ENCODE data around the gene ANKDD1A.

Gene ANKDD1A

DNA sequence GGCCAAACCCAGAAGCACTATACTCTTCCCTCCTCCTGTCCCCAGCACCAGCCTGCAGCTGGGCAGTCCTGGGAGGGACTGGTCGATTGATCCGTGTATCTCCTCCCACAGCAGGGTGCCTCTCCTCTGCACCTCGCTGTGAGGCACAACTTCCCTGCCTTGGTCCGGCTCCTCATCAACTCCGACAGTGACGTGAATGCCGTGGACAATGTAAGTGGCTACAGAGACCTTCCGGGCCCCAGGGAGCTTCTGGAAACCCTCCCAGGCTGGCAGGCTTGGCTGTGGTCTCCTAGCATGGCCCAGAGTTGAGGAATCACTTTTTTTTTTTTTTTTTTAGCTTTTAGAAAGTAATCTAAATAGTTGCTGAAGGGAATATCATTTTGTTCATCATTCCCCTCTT is 30.7 kb downstream of the ANKDD1A start:
- DNase-seq (ENCODE audit: low read depth, low spot score) = no peak
- no peak for TF ChIP-seq CTCF (IDR thresholded peaks at IDR 0.05; ENCODE audit: low read depth, low read length)
- H3K4me3 ChIP-seq (ENCODE audit: low read depth, low read length) = no peak overlapping the region
- in situ Hi-C loops (cut with HindIII; ENCODE audit: low sequenced_read_pairs) = no loop called here

DNA sequence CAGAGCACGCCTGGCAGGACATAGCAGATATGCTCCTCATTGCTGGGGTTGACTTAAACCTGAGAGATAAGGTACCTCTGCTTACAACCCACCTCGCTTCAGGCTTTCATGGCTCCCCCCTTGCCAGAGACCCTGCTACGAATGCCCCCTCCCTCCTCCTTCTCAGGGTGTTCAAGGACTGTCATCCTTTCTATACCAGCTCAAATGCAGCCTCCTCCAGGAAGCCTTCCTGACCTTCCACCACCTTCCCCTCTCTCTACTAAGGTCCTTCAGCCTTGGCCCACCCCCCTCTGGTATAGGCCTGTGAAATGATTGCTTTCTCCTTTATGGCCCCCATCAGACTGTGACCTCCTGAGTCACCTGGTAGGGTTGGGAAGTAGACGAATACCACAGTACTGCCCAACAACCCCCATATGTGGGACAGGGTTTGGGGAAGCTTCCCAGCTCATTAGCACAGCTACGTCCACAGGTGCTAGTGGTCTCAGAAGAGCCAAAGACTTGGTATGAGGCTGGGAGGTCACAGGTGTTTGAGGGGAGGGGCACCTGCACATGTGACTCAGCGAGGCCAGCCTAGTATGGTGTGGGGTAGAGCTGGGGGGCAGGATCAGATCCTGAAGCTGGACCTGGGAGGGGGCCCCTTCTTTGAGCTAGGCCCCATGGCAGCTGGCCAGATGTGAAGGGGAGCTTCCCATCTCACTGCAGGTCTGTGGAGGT is 32.0 kb downstream of the ANKDD1A start:
- TF ChIP-seq CTCF (IDR thresholded peaks at IDR 0.05; ENCODE audit: low read depth, low read length) = no peak
- DNase-seq (ENCODE audit: low read depth, low spot score) = no peak
- in situ Hi-C loops (cut with HindIII; ENCODE audit: low sequenced_read_pairs) = no loop called here
- H3K4me3 ChIP-seq (ENCODE audit: low read depth, low read length) = no peak overlapping the region

GRCh38 chr15:64944961-64945360 is 33.3 kb downstream of the ANKDD1A start:
- TF ChIP-seq CTCF (IDR thresholded peaks at IDR 0.05; ENCODE audit: low read depth, low read length) = no peak
- no peak overlapping the region for H3K4me3 ChIP-seq (ENCODE audit: low read depth, low read length)
- no peak for DNase-seq (ENCODE audit: low read depth, low spot score)
- in situ Hi-C loops (cut with HindIII; ENCODE audit: low sequenced_read_pairs) = no loop called here

DNA sequence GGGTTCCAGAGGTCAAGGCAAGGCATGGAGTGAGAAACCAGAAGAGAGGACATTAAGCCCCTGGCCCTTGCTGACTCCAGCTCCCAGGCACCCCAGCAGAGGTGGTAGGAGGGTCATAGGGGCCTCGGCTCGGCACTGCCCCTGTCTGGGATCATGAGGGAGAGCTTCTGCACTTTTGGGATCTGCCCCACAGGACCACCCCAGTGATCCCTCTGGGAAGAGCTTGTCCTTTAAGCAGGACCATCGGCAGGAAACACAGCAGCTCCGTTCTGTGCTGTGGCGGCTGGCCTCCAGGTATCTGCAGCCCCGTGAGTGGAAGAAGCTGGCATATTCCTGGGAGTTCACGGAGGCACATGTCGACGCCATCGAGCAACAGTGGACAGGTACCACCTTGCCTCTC is 35.5 kb downstream of the ANKDD1A start:
- TF ChIP-seq CTCF (IDR thresholded peaks at IDR 0.05; ENCODE audit: low read depth, low read length) = no peak
- no peak overlapping the region for H3K4me3 ChIP-seq (ENCODE audit: low read depth, low read length)
- in situ Hi-C loops (cut with HindIII; ENCODE audit: low sequenced_read_pairs) = no loop called here
- DNase-seq (ENCODE audit: low read depth, low spot score) = no peak

- no peak overlapping the region for H3K4me3 ChIP-seq (ENCODE audit: low read depth, low read length)
- no peak for TF ChIP-seq CTCF (IDR thresholded peaks at IDR 0.05; ENCODE audit: low read depth, low read length)
- in situ Hi-C loops (cut with HindIII; ENCODE audit: low sequenced_read_pairs) = no loop called here
- no peak for DNase-seq (ENCODE audit: low read depth, low spot score)
Observed at GRCh38 chr15:64948916-64949315, 37.2 kb downstream of the ANKDD1A start.

DNA sequence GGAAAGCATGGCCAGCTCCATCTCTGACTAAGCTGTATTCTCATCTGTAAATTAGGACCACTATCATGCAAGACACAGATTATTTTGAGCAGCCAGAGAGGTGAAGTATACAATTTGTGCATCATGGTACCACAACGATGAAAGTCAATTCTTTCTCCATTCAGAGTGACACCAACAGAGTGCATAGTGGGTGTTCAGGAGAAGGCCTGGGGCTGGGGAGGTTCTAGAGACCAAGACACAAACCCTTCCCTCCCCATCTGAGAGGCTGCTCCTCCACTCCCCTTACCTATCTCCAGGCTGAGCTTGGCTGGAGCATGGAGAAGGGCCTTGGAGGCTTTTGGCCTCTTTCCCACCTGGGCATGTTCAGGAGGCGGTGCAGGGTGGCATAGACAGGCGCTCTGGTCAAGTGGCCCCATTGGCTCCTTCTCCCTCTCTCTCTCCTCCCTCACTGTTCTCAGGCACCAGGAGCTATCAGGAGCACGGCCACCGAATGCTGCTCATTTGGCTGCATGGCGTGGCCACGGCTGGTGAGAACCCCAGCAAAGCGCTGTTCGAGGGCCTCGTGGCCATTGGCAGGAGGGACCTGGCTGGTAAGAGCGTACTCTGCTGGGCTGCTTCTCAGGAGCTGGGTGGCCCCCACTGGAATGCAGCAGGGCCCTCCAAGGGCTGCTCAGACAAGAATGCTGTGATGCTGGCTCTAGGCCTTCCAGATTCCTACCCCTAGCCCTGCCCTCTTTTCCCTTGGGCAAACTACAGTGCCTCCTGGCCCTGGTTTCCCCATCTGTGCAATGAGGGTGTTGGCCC is 37.9 kb downstream of the ANKDD1A start:
- in situ Hi-C loops (cut with HindIII; ENCODE audit: low sequenced_read_pairs) = no loop called here
- no peak overlapping the region for H3K4me3 ChIP-seq (ENCODE audit: low read depth, low read length)
- no peak for TF ChIP-seq CTCF (IDR thresholded peaks at IDR 0.05; ENCODE audit: low read depth, low read length)
- no peak for DNase-seq (ENCODE audit: low read depth, low spot score)

All from astrocyte of the spinal cord (primary cell).